ENCODE data around the gene GBP7. TPM values are rescaled to one million over a fixed set of nuclear protein-coding genes. Genes with fewer than 3 reads are reported as not detected.

The GBP7 gene
- total RNA-seq, 1 experiment from 2014 or later, result not detected

DNA sequence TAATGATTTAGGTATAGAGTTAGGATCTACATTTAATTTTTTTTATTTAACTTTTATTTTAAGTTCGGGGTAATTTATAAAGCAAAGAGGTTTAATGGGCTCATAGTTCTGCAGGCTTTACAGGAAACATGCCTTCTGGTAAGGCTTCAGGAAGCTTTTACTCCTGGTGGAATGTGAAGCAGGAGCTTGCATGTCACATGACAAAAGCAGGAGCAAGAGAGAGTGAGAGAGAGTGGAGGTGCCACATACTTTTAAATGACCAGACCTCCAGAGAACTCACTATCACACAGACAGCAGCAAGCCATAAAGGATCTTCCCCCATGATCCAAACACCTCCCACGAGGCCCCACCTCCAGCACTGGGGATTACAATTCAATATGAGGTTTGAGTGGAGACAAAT lies 32.3 kb downstream of the GBP7 start:
- Histone ChIP-seq H3K4me1 (replicated peaks; ENCODE audit: insufficient read depth) (no peaks in the 10 kb centered on the region), H3K4me2 (no peak overlapping the region), H3K79me2 (ENCODE audit: low read depth) (no peaks in the 10 kb centered on the region), H4K20me1 (ENCODE audit: insufficient read depth) (no peaks in the 10 kb centered on the region), H3K9me3 (ENCODE audit: insufficient read depth, low read depth) (no peaks in the 10 kb centered on the region), H3F3A (ENCODE audit: insufficient read depth, low read depth) (no peaks in the 10 kb centered on the region), H3K4me3 (no peak overlapping the region), H3K36me3 (ENCODE audit: low read depth) (no peaks in the 10 kb centered on the region), H3K27ac (no peak overlapping the region), H3K27me3 (ENCODE audit: insufficient read depth, low read depth) (no peaks in the 10 kb centered on the region), H2AFZ (no peak overlapping the region), H3K9me2 (ENCODE audit: insufficient read depth) (no peaks in the 10 kb centered on the region)
- ChIA-PET POLR2A (ENCODE audit: unreplicated experiment) (no interaction called here), CTCF (no interaction called here)
- BruUV-seq (replicated peaks), result no TSS peak
- no peak for TF ChIP-seq EZH2 (IDR thresholded peaks at IDR 0.05; ENCODE audit: low read depth)
- TF ChIP-seq, protein P1, sequence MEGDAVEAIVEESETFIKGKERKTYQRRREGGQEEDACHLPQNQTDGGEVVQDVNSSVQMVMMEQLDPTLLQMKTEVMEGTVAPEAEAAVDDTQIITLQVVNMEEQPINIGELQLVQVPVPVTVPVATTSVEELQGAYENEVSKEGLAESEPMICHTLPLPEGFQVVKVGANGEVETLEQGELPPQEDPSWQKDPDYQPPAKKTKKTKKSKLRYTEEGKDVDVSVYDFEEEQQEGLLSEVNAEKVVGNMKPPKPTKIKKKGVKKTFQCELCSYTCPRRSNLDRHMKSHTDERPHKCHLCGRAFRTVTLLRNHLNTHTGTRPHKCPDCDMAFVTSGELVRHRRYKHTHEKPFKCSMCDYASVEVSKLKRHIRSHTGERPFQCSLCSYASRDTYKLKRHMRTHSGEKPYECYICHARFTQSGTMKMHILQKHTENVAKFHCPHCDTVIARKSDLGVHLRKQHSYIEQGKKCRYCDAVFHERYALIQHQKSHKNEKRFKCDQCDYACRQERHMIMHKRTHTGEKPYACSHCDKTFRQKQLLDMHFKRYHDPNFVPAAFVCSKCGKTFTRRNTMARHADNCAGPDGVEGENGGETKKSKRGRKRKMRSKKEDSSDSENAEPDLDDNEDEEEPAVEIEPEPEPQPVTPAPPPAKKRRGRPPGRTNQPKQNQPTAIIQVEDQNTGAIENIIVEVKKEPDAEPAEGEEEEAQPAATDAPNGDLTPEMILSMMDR (conservative IDR thresholded peaks at IDR 0.05), result no peak
- no peak for DNase-seq
- intact Hi-C loops (cut with micrococcal nuclease; ENCODE audit: unreplicated experiment), result no loop called here

DNA sequence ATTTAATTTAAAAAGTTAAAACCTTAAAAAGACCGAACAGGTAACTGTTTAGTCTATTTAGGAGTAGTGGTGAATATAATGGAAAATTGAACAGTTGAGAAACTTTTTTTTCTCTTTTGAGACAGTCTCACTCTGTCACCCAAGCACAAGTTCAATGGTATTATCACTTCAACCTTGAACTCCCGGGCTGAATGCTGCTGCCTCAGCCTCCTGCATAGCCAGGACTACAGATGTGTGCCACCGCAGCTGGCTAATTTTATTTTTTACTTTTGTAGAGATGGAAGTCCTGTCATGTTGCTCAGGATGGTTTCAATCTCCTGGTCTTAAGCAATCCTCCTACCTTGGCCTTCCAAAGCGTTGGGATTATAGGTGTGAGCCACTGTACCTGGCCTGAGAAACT lies 33.6 kb downstream of the GBP7 start:
- Histone ChIP-seq H2AFZ (no peak overlapping the region), H3K79me2 (ENCODE audit: low read depth) (no peaks in the 10 kb centered on the region), H3K27ac (no peak overlapping the region), H3K27me3 (ENCODE audit: insufficient read depth, low read depth) (no peaks in the 10 kb centered on the region), H3K4me3 (no peak overlapping the region), H3K4me1 (replicated peaks; ENCODE audit: insufficient read depth) (no peaks in the 10 kb centered on the region), H3K9me2 (ENCODE audit: insufficient read depth) (no peaks in the 10 kb centered on the region), H3F3A (ENCODE audit: insufficient read depth, low read depth) (no peaks in the 10 kb centered on the region), H3K36me3 (ENCODE audit: low read depth) (no peaks in the 10 kb centered on the region), H3K4me2 (no peak overlapping the region), H4K20me1 (ENCODE audit: insufficient read depth) (no peaks in the 10 kb centered on the region), H3K9me3 (ENCODE audit: insufficient read depth, low read depth) (no peaks in the 10 kb centered on the region)
- TF ChIP-seq, protein P1 (conservative IDR thresholded peaks at IDR 0.05), result no peak
- TF ChIP-seq EZH2 (IDR thresholded peaks at IDR 0.05; ENCODE audit: low read depth), result no peak
- BruUV-seq (replicated peaks), result no TSS peak
- ChIA-PET CTCF (no interaction called here), POLR2A (ENCODE audit: unreplicated experiment) (no interaction called here)
- intact Hi-C loops (cut with micrococcal nuclease; ENCODE audit: unreplicated experiment), result no loop called here
- DNase-seq, result no peak

GRCh38 chr1:89133747-89134146 lies 42.1 kb downstream of the GBP7 start:
- Histone ChIP-seq H3K79me2 (ENCODE audit: low read depth) (no peaks in the 10 kb centered on the region), H4K20me1 (ENCODE audit: insufficient read depth) (no peaks in the 10 kb centered on the region), H3F3A (ENCODE audit: insufficient read depth, low read depth) (no peaks in the 10 kb centered on the region), H3K36me3 (ENCODE audit: low read depth) (no peaks in the 10 kb centered on the region), H3K27me3 (ENCODE audit: insufficient read depth, low read depth) (no peaks in the 10 kb centered on the region), H3K4me3 (no peak overlapping the region), H3K4me2 (no peak overlapping the region), H3K4me1 (replicated peaks; ENCODE audit: insufficient read depth) (no peaks in the 10 kb centered on the region), H2AFZ (no peak overlapping the region), H3K9me2 (ENCODE audit: insufficient read depth) (no peaks in the 10 kb centered on the region), H3K27ac (no peak overlapping the region), H3K9me3 (ENCODE audit: insufficient read depth, low read depth) (no peaks in the 10 kb centered on the region)
- intact Hi-C loops (cut with micrococcal nuclease; ENCODE audit: unreplicated experiment), result no loop called here
- ChIA-PET POLR2A (ENCODE audit: unreplicated experiment) (no interaction called here), CTCF (no interaction called here)
- no TSS peak for BruUV-seq (replicated peaks)
- DNase-seq, result no peak
- TF ChIP-seq, protein P1 (conservative IDR thresholded peaks at IDR 0.05), result no peak
- no peak for TF ChIP-seq EZH2 (IDR thresholded peaks at IDR 0.05; ENCODE audit: low read depth)
